ENCODE measurements around the gene FURIN.

Gene FURIN

DNA sequence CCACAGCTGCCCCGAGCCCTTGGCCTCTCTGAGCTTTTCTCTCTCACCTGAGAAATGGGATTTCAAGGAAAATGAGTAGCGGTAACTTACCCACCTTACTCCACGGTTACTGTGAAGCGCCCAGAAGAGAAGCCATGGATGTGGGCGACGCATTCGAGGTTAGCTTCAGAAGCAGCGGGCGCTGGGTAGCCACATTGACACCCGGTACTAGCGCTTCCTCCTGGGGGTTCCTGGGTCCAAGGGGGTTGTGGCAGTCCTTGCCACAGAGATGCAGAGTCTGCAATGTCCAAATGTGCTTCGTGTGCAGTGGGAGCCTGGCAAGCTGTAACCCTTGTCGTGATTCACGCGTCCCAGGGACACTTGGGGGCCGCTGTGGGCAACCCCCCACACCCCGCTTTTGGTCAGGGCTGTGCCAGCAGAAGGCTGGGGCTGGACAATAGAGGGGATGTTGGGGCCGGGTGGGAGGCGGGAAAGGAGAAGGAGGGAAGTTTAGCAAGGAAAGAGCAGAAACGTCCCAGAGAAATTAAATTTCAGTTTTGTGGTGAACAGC is 41.4 kb upstream of the FURIN start:
- Histone ChIP-seq H3K9me3 (ENCODE audit: insufficient read depth, low read length) (peaks cover 11% of the 10 kb centered on the region; the same call in 1 of the 2 replicates), H3K36me3 (ENCODE audit: insufficient read depth, insufficient read length, low read length) (no peaks in the 10 kb centered on the region), H3K27me3 (ENCODE audit: insufficient read depth, insufficient read length) (peaks cover 10% of the 10 kb centered on the region), H3K4me3 (ENCODE audit: insufficient read length, low read depth) (no peak overlapping the region), H3K4me1 (ENCODE audit: insufficient read depth, insufficient read length) (peaks cover 6% of the 10 kb centered on the region), H3K9ac (ENCODE audit: insufficient read length, low read depth) (no peak overlapping the region)
- DNase-seq (ENCODE audit: low read depth, low spot score) = no peak
- TF ChIP-seq YY1 (IDR thresholded peaks at IDR 0.05; ENCODE audit: insufficient read depth, insufficient read length) (no peak), SUZ12 (IDR thresholded peaks at IDR 0.05; ENCODE audit: extremely low read depth, insufficient read depth, insufficient read length) (no peak), ZNF274 (IDR thresholded peaks at IDR 0.05; ENCODE audit: low read depth, low read length) (no peak)

DNA sequence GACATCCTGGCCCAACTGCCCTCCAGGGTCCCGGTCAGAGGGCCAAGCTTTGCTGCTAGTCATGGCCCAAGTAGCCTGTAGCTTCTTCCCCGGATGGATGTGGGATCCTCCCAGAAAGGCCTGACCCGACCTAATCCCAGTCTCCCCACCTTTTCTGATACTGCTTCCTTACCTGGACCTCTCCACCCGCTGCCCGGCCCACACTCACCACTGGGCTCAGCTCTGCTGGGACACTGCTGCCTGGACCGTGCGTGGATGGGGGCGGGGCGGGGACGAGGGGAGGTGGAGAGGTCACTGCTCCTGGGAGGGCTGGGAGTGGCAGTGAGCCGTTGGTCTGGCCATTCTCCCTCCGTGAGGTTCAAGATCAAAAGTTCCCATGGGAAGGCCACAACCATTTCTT is 40.3 kb upstream of the FURIN start:
- Histone ChIP-seq H3K27me3 (ENCODE audit: insufficient read depth, insufficient read length) (peaks cover 4% of the 10 kb centered on the region), H3K4me1 (ENCODE audit: insufficient read depth, insufficient read length) (peaks cover 6% of the 10 kb centered on the region), H3K9ac (ENCODE audit: insufficient read length, low read depth) (no peak overlapping the region), H3K4me3 (ENCODE audit: insufficient read length, low read depth) (no peak overlapping the region), H3K9me3 (ENCODE audit: insufficient read depth, low read length) (peaks cover 11% of the 10 kb centered on the region; the same call in 1 of the 2 replicates), H3K36me3 (ENCODE audit: insufficient read depth, insufficient read length, low read length) (no peaks in the 10 kb centered on the region)
- TF ChIP-seq SUZ12 (IDR thresholded peaks at IDR 0.05; ENCODE audit: extremely low read depth, insufficient read depth, insufficient read length) = no peak
- TF ChIP-seq YY1 (IDR thresholded peaks at IDR 0.05; ENCODE audit: insufficient read depth, insufficient read length) = no peak
- TF ChIP-seq ZNF274 (IDR thresholded peaks at IDR 0.05; ENCODE audit: low read depth, low read length) = no peak
- no peak for DNase-seq (ENCODE audit: low read depth, low spot score)

DNA sequence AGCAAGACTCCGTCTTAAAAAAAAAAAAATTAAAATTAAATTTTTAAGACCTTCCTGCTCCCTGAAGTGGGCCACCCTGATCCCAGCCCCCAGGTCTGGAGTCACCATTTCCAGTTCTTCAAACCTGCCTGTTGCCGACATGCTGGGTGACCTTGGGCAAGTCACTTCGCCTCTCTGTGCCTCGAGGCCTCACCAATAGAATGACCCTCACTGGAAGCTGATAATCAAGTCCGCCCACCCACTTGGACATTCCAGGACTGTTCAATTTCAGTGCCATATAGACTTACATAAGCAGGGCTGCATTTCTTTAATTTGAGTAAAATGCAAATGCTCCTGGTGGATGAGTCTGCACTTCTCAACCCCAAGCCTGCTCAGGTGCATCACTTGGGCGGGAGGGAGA is 39.3 kb upstream of the FURIN start:
- H3K36me3 ChIP-seq (ENCODE audit: insufficient read depth, insufficient read length, low read length) = no peaks in the 10 kb centered on the region
- TF ChIP-seq SUZ12 (IDR thresholded peaks at IDR 0.05; ENCODE audit: extremely low read depth, insufficient read depth, insufficient read length) (no peak), YY1 (IDR thresholded peaks at IDR 0.05; ENCODE audit: insufficient read depth, insufficient read length) (no peak), ZNF274 (IDR thresholded peaks at IDR 0.05; ENCODE audit: low read depth, low read length) (no peak)
- H3K27me3 ChIP-seq (ENCODE audit: insufficient read depth, insufficient read length) = peaks cover 4% of the 10 kb centered on the region
- H3K4me1 ChIP-seq (ENCODE audit: insufficient read depth, insufficient read length) = peaks cover 4% of the 10 kb centered on the region
- H3K9ac ChIP-seq (ENCODE audit: insufficient read length, low read depth) = no peak overlapping the region
- DNase-seq (ENCODE audit: low read depth, low spot score) = no peak
- H3K4me3 ChIP-seq (ENCODE audit: insufficient read length, low read depth) = no peak overlapping the region
- H3K9me3 ChIP-seq (ENCODE audit: insufficient read depth, low read length) = peaks cover 11% of the 10 kb centered on the region; the same call in 1 of the 2 replicates

DNA sequence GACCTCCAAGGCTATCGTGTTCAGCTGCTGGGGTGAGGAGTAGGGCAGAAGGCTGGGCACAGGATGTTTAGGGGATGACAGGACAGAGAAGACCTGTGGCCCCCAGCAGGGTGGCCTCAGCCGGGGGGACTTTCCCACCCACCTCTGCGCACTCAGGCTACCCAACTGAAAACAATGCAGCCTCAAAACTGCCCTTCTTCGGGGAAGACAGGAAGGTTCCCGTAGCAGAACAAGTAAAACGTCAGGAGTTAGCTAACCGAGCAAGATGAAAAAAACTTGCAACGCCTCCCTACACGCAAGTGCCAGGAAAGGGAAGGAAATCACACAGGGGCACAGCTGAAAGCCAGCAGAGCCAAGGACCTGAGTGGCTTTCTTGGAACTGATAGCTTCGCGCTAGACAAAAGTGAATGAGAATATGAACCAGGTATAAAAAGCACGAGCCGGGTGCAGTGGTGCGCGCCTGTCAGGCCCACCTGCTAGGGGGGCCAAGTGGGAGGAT is 38.4 kb upstream of the FURIN start:
- no peaks in the 10 kb centered on the region for H3K36me3 ChIP-seq (ENCODE audit: insufficient read depth, insufficient read length, low read length)
- no peak for DNase-seq (ENCODE audit: low read depth, low spot score)

DNA sequence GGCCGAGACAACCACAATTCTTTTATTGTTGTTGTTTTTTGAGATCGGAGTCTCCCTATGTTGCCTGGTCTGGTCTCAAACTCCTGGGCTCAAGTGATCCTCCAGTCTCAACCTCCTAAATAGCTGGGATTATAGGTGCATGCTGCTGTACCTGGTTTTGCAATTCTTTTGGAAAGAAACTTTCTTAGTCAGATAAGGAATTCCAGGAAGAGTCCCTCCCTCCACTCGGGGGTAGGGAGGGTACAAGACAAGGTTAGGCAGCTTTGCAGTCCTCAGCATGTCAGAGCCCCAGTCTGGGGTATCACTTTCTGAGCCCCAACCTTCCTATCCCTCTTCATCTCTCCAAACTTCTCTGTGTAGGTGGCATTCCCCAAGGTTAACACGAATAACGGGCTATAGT is 33.8 kb upstream of the FURIN start:
- no peak for TF ChIP-seq YY1 (IDR thresholded peaks at IDR 0.05; ENCODE audit: insufficient read depth, insufficient read length)
- no peak for TF ChIP-seq ZNF274 (IDR thresholded peaks at IDR 0.05; ENCODE audit: low read depth, low read length)
- no peak for TF ChIP-seq SUZ12 (IDR thresholded peaks at IDR 0.05; ENCODE audit: extremely low read depth, insufficient read depth, insufficient read length)
- DNase-seq (ENCODE audit: low read depth, low spot score) = no peak
- H3K27me3 ChIP-seq (ENCODE audit: insufficient read depth, insufficient read length) = no peaks in the 10 kb centered on the region

More for the DNA sequence above, 38.4 kb upstream of the FURIN start:
- TF ChIP-seq YY1 (IDR thresholded peaks at IDR 0.05; ENCODE audit: insufficient read depth, insufficient read length) = no peak
- no peak for TF ChIP-seq ZNF274 (IDR thresholded peaks at IDR 0.05; ENCODE audit: low read depth, low read length)
- no peak for TF ChIP-seq SUZ12 (IDR thresholded peaks at IDR 0.05; ENCODE audit: extremely low read depth, insufficient read depth, insufficient read length)
- peak overlapping the region; percentile 24 for H3K9ac ChIP-seq (ENCODE audit: insufficient read length, low read depth)
- H3K9me3 ChIP-seq (ENCODE audit: insufficient read depth, low read length) = peaks cover 11% of the 10 kb centered on the region; the same call in 1 of the 2 replicates
- H3K4me1 ChIP-seq (ENCODE audit: insufficient read depth, insufficient read length) = peaks cover 4% of the 10 kb centered on the region
- H3K4me3 ChIP-seq (ENCODE audit: insufficient read length, low read depth) = no peak overlapping the region
- H3K27me3 ChIP-seq (ENCODE audit: insufficient read depth, insufficient read length) = peaks cover 4% of the 10 kb centered on the region

DNA sequence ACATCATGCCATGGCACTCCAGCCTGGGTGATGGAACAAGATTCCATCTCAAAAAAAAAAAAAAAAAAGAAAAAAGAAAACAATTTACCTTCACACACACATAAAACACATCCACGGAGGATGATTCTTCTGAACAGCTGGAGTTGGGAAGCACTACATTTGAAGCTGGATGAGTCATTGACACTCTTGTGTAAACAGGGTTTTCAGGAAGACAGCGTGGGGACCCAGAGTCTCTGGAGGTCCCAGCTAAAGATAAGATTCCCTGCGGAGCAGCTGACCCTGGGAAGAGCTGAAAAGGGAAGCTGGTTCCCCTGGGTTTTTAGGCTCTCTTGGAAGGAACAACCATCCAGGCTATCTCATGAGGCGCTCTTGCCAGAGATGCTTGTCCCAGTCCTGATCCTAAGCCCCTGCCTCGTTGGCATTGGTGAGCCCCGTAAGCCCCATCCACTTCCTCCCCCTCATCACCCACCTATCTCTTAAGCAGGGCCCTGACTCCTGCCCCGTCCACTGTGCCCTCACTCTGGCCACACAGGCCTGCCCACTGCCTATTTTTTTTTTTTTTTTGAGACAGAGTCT is 32.0 kb upstream of the FURIN start:
- no peaks in the 10 kb centered on the region for H3K9me3 ChIP-seq (ENCODE audit: insufficient read depth, low read length)
- peak overlapping the region; percentile 46 for H3K9ac ChIP-seq (ENCODE audit: insufficient read length, low read depth)
- H3K4me1 ChIP-seq (ENCODE audit: insufficient read depth, insufficient read length) = peaks cover 27% of the 10 kb centered on the region
- H3K27me3 ChIP-seq (ENCODE audit: insufficient read depth, insufficient read length) = no peaks in the 10 kb centered on the region
- no peak overlapping the region for H3K4me3 ChIP-seq (ENCODE audit: insufficient read length, low read depth)
- no peaks in the 10 kb centered on the region for H3K36me3 ChIP-seq (ENCODE audit: insufficient read depth, insufficient read length, low read length)
- no peak for TF ChIP-seq ZNF274 (IDR thresholded peaks at IDR 0.05; ENCODE audit: low read depth, low read length)
- TF ChIP-seq SUZ12 (IDR thresholded peaks at IDR 0.05; ENCODE audit: extremely low read depth, insufficient read depth, insufficient read length) = no peak
- TF ChIP-seq YY1 (IDR thresholded peaks at IDR 0.05; ENCODE audit: insufficient read depth, insufficient read length) = no peak
- no peak for DNase-seq (ENCODE audit: low read depth, low spot score)

More for the DNA sequence above, 33.8 kb upstream of the FURIN start:
- no peak overlapping the region for H3K4me3 ChIP-seq (ENCODE audit: insufficient read length, low read depth)
- no peaks in the 10 kb centered on the region for H3K9me3 ChIP-seq (ENCODE audit: insufficient read depth, low read length)
- H3K4me1 ChIP-seq (ENCODE audit: insufficient read depth, insufficient read length) = peaks cover 18% of the 10 kb centered on the region
- H3K9ac ChIP-seq (ENCODE audit: insufficient read length, low read depth) = no peak overlapping the region
- H3K36me3 ChIP-seq (ENCODE audit: insufficient read depth, insufficient read length, low read length) = no peaks in the 10 kb centered on the region

DNA sequence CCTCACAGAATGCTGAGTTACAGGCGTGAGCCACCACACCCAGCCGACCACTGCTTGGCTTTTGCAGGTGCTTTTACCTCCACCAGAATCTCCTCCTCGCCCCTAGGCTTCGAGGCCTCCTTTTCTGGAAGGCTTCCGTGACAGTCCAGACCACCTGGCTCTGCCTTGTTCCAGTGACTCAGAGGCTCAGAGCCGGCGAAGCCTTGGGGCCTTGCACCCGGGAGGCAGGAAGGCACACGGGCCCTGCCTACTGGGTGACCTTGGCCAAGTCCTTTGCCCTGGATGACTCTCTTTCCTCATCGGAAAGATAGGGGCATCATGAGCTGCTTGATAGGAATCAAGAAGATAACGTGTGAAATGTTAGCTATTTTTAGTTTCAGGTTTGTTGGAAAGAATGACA is 31.3 kb upstream of the FURIN start:
- Histone ChIP-seq H3K9ac (ENCODE audit: insufficient read length, low read depth) (no peak overlapping the region), H3K4me1 (ENCODE audit: insufficient read depth, insufficient read length) (peaks cover 27% of the 10 kb centered on the region)

More for the DNA sequence above, 31.3 kb upstream of the FURIN start:
- Histone ChIP-seq H3K9me3 (ENCODE audit: insufficient read depth, low read length) (no peaks in the 10 kb centered on the region), H3K27me3 (ENCODE audit: insufficient read depth, insufficient read length) (no peaks in the 10 kb centered on the region), H3K4me3 (ENCODE audit: insufficient read length, low read depth) (no peak overlapping the region), H3K36me3 (ENCODE audit: insufficient read depth, insufficient read length, low read length) (no peaks in the 10 kb centered on the region)
- DNase-seq (ENCODE audit: low read depth, low spot score) = no peak
- TF ChIP-seq ZNF274 (IDR thresholded peaks at IDR 0.05; ENCODE audit: low read depth, low read length) (no peak), YY1 (IDR thresholded peaks at IDR 0.05; ENCODE audit: insufficient read depth, insufficient read length) (no peak), SUZ12 (IDR thresholded peaks at IDR 0.05; ENCODE audit: extremely low read depth, insufficient read depth, insufficient read length) (no peak)

Data from NT2/D1 (cell line).